Duodenal mucosa (tissue), 2 donors: Measurements from ENCODE around the gene ATAT1.

Source experiments
- H3K27ac ChIP-seq: one replicate; pipeline ENCODE4 v1.7.0; 2013; ENCODE audit warnings: low read depth, low read length
- H3K27me3 ChIP-seq, 2 donors: one replicate each; pipeline ENCODE4 v1.7.0; 2013; ENCODE audit warnings: low read length in 2 of 2, control low read depth in 1 of 2; ENCODE audit not compliant: insufficient read depth in 2 of 2, control insufficient read depth in 1 of 2
- H3K36me3 ChIP-seq, 2 donors: one replicate each; pipeline ENCODE4 v1.7.0; 2013; ENCODE audit warnings: low read length in 2 of 2, control low read depth in 1 of 2; ENCODE audit not compliant: insufficient read depth in 2 of 2, control insufficient read depth in 1 of 2
- H3K4me1 ChIP-seq, 2 donors: one replicate each; pipeline ENCODE4 v1.7.0; 2013; ENCODE audit warnings: low read length in 2 of 2, control low read depth in 1 of 2; ENCODE audit not compliant: insufficient read depth in 2 of 2, control insufficient read depth in 1 of 2
- H3K4me3 ChIP-seq, 2 donors: one replicate each; pipeline ENCODE4 v1.7.0; 2013; ENCODE audit warnings: low read length in 2 of 2, low read depth in 1 of 2
- H3K9ac ChIP-seq, 2 donors: one replicate each; pipeline ENCODE4 v1.7.0; 2013; ENCODE audit warnings: low read length in 2 of 2, low read depth in 1 of 2
- H3K9me3 ChIP-seq, 2 donors: one replicate each; pipeline ENCODE4 v1.7.0; 2013; ENCODE audit warnings: low read length in 2 of 2, control low read depth in 1 of 2; ENCODE audit not compliant: control insufficient read depth in 1 of 2

The ATAT1 gene

DNA sequence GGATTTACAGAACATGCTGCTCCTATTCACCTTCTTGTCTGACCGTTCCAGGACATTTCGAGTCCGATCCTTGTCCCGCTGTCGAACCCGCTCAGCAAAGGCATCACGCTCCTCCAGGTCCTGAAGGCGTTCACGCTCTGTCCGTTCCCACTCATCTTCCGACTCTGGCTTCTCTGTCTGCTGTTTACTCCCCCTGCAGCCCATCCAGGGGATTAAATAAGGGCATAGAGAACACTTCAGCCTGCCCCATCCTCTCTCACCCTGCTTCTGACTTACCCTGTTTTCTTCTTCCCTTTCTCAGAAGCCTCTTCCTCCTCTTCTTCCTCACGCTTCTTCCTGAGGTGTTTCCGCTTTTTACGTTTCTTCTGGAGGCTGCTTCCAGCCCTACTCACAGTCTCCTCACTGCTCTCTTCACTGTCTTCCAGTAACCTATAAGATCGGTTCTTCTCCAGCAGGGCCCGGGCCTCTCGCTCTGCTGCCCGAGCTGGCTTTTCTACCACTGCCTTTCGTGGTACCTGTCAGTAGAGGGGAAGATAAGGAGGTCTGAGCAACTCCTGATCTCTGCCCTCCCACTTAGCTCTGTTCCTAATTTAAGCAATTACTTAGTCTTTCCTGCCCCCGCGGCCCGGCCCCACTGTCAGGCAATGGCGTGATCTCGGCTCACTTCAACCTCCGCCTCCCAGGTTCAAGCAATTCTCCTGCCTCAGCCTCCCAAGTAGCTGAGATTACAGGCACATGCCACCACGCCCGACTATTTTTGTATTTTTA, 44.3 kb downstream of the ATAT1 start:
- Histone ChIP-seq H3K4me1 (peaks cover 11 to 16% of the 10 kb centered on the region in 2 donors), H3K27ac (no peak overlapping the region), H3K9ac (no peak overlapping the region), H3K4me3 (no peak overlapping the region), H3K36me3 (peaks cover 21 to 42% of the 10 kb centered on the region in 2 donors), H3K9me3 (no peaks in the 10 kb centered on the region), H3K27me3 (no peaks in the 10 kb centered on the region)

DNA sequence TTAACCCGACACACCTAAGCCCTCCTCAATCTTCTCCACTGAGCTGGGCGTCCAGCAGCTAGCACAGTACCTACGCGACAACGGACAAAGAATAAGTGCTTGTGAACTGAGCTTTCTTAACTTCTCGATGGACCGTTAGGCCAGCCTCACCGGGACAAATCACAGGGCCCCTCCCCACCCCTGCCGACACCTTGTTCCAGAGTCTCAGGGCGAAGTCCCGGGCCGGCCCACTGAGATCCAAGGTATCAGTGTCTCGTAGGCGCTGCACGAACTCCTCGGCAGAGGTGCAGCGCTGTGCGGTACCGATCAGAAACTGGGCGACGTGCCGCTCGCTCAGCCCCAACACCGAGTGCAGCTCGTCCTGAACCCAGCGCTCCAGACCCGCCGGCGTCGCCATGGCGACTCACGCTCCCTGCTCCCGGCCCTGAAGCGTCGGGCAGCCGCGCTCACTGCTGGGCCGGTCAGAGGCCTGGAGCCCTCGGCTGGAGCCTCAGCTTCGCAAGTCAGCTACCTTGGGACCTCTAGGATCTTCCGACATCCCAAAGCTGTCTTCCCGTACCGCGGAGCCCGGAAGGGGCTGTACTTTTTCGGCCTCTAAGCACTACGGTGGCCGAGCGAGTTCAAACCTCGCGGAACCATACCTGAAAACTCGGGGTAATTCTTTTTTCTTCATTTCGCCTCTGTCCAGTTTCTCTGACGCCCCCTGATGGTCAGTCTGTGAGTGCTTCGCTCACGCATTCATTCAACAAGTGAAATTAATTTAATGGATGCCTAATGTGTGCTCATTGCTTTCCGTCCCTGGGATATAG, 46.0 kb downstream of the ATAT1 start, which contains the start of gene DHX16:
Gene DHX16, minus strand, starts transcription at position 562 of the 809 bp plus-strand sequence. Its CDS starts 165 bp downstream, at position 397.
- H3K27ac ChIP-seq: peak within 1 kb of the TSS; percentile 75

DNA sequence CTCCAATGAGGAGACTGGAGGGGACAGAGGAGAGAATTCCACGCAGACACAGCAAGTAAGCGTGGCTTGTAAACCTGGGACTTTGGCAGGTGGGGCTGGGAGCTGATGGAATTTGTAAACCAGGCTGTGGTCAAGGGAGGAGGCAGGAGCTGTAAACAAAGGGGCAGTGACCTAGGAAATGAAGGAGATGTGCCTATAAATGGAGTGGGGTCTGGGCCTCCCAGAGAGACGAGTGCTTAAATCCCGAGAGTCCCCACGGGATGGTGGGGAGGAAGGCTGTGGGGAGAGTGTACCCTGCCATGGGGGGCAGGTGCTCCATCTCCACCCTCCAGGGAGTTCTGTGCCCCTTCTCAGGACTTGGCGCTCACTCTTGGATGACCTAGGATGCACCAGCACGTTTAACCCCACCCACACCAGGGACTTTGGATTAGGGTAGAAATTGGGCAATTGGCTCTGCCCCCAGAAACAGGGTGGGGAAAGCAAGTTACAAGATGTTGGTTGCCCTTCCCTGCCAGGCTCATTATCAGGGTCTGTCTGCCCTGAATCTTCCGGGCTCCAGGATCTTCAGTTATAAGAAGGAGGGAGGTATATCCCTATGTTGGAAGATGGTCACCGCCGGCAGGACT, 50.1 kb downstream of the ATAT1 start:
- Histone ChIP-seq H3K4me3 (no peak overlapping the region), H3K9ac (no peak overlapping the region), H3K27ac (no peak overlapping the region), H3K4me1 (peaks cover 21 to 33% of the 10 kb centered on the region in 2 donors), H3K27me3 (no peaks in the 10 kb centered on the region), H3K9me3 (no peaks in the 10 kb centered on the region), H3K36me3 (peaks cover 3 to 17% of the 10 kb centered on the region in 2 donors)

More for the DNA sequence above, 46.0 kb downstream of the ATAT1 start, which contains the start of gene DHX16:
- Histone ChIP-seq H3K27me3 (no peaks in the 10 kb centered on the region), H3K36me3 (peaks cover 12 to 41% of the 10 kb centered on the region in 2 donors), H3K4me3 (peak within 1 kb of the TSS; percentile 97 to 98), H3K9ac (peak within 1 kb of the TSS; percentile 90 to 94), H3K4me1 (peaks cover 11 to 22% of the 10 kb centered on the region in 2 donors), H3K9me3 (no peaks in the 10 kb centered on the region)

DNA sequence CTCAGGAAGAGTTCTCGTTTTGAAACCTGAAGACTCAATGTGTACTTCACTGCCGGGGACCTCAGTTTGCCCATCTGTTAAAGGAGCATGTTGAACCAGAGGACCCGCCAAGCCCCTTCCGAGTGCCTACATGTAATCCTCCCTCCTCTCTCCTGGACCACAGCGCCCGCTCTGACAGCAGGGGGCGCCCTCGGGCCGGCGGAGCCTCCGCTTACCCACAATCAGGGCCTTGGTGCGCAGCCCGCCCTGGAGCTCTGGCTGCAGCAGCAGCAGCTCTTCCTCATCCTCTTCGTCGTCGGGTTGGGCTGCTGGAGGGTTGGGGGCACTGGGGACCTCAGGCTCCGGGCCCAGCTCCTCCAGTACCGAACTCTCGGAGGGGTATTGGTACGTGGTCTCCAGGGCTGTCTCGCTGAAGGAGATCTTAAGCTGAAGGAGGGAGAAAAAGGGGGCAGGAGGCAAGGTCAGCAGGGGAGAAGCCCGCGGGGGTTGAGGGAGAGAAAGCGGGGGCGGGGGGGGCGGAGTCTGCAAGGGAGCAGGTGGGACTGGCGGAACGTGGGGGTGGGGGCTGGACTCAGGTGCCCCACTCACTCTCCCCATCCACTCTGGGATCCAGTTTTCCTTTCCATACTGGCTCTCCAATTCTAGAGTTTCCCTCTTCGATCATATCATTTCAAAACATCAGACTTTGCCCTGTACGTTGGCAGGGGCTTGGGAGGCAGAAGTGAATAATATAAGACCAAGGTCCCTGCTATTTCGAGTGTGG, 52.5 kb downstream of the ATAT1 start:
- H3K4me1 ChIP-seq: peaks cover 20 to 29% of the 10 kb centered on the region in 2 donors
- H3K27ac ChIP-seq: no peak overlapping the region
- peaks cover 3 to 17% of the 10 kb centered on the region in 2 donors for H3K36me3 ChIP-seq
- no peaks in the 10 kb centered on the region for H3K27me3 ChIP-seq
- peak overlapping the region; percentile 51 to 58 for H3K4me3 ChIP-seq
- peak overlapping the region; percentile 41 to 54 for H3K9ac ChIP-seq
- no peaks in the 10 kb centered on the region for H3K9me3 ChIP-seq

DNA sequence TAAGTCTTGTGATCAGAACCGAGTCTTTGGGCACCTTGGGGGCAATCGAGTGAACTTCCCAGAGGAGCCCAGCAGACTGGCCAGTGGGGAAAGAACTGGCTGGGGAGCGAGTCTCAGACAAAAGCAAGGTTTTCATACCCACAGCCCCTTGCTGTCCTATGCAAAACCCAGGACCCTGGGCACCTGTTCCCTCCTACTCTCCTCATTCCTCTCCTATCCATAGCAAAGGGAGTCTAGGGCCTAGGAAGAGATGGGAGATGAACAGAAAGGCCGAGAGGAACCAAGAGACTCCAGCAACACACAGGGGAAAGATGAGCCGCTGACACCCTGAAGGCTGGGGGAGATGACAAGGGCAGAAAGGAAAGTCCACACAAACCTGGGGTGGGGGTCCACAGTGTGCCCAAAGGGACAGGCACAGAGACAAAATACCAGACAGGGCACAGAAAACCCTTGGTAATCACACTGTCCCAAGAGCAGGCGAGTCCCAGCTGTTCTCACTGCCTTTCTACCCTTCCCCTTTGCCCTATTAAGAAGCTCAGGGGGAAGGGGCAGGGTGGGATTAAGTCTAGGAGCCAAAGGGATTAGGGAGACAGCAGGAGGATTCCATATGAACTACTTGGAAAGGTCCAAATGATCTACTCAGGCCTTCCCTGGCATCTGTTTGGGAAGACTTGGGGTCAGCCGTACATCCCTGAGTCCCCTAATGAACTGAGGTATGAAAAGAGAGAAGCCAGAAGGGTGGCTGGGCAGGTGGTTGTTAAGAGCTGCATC, 53.3 kb downstream of the ATAT1 start:
- Histone ChIP-seq H3K27me3 (no peaks in the 10 kb centered on the region), H3K27ac (no peak overlapping the region), H3K9ac (peak overlapping the region; percentile 41 to 54), H3K4me3 (peak overlapping the region; percentile 51 to 58), H3K4me1 (peaks cover 20 to 29% of the 10 kb centered on the region in 2 donors), H3K36me3 (peaks cover 3 to 17% of the 10 kb centered on the region in 2 donors), H3K9me3 (no peaks in the 10 kb centered on the region)

DNA sequence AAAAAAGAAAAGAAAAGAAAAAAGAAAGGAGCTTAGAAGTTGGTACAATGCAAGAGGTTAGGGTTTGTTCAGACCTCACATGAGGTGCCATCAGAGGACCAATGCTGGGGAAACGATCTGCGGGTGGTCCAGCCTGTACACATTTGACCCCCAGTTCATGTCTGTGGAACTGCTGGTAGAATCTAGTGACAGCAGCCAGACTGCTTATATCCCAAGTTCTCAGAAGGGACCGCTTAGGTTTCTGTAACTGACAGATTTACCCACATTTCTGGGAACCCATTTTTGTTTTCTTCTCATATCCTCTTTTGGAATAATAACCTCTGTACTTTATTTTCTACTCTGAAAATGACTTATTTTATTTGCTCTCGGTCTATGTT, 55.1 kb downstream of the ATAT1 start:
- Histone ChIP-seq H3K4me3 (peak overlapping the region; percentile 85 to 92), H3K36me3 (peaks cover 3 to 12% of the 10 kb centered on the region in 2 donors), H3K27me3 (no peaks in the 10 kb centered on the region), H3K4me1 (peaks cover 24 to 39% of the 10 kb centered on the region in 2 donors), H3K9ac (peak overlapping the region; percentile 32 to 72), H3K27ac (peak overlapping the region; percentile 85), H3K9me3 (no peaks in the 10 kb centered on the region)

DNA sequence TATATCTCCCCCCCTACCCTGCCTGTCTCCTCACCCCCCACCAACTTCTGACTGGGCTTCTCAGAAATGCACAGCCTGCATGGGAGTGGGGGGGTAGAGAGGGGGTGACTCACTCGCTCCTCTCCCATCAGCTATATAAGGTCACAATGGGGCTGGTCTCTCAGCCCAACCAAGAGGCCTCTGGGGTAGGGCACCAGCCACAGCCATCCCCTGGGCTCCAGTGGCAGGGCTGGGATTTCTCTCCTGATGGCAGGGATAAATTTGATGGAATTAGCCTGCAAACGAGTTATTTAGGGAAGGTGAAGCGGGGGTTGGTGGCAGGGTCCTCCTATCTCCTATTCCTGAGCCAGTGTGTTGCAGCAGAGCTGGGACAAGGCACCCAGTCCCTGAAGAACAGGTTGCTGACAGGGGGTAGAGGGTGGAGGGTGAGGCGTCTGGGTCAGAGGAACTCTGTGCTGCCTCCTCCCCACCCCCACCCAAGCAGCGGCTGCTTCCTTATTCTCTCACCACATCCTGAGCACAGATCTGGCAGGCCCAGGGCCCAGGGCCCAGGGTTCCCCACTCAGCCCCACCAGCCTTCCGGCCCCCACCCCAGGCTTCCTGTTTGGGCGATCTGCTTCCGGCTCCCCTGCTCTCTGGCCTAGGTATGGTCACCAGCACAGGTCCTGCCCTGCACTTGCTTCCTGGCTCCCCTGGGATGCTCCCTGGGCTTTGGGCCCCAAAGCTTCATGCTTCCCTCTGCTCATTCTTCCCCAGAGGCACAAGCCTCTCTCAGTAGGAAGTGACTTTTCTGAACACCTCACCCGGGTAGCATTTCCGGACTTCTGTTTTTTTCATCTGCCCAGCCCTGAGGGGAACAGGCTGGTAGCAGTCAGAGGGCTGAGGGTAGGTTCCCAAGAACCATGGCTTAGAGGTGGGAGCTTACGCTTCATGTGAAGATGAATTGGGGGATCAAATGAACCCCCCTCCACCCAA, 55.8 kb downstream of the ATAT1 start:
- H3K27me3 ChIP-seq: no peaks in the 10 kb centered on the region
- H3K36me3 ChIP-seq: peaks cover 3 to 6% of the 10 kb centered on the region in 2 donors
- H3K9me3 ChIP-seq: no peaks in the 10 kb centered on the region
- H3K4me3 ChIP-seq: peak overlapping the region; percentile 85 to 92
- H3K27ac ChIP-seq: peak overlapping the region; percentile 85
- H3K9ac ChIP-seq: peak overlapping the region; percentile 67 to 72
- peaks cover 24 to 34% of the 10 kb centered on the region in 2 donors for H3K4me1 ChIP-seq

DNA sequence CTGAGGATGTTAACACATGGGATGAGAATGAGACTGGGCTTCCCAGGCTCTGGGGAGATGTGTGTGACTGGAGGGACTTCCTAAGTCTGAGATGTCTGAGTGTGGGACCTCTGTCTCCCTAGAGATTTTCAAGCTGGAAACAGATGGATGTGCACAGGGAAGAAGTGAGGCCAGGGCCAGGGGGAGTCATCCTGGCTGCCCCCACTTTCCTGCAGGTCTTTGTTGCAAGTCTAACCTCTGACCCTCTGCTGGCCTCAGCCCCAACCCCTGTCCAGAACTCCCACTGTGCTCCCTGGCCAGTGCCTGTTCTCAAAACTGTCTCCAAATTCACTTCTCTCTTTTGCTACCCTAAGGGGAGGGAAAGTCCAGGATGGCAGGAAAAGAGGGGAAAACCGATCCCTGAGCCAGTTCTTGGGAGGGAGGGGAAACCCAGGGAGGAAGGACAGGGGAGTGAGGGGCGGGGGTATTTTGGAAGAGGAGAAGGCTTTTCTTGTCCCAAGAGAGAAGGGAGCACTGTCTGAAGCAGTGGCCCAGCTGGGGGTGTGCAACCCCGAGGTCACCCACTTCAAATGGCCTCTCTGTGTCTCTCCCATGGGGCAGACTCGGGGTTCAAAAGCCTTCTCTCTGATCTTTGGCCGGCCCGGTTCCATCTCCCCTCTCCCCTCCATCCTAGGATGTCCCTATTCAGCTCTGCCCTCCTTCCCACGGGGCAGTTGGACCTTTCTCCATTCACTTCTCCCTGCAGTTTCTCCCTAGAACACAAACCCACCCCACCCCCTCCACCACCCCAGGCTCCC, 56.7 kb downstream of the ATAT1 start:
- Histone ChIP-seq H3K4me1 (peaks cover 32 to 40% of the 10 kb centered on the region in 2 donors), H3K27ac (peak overlapping the region; percentile 85), H3K4me3 (peak overlapping the region; percentile 85 to 92), H3K9ac (peak overlapping the region; percentile 67 to 72), H3K27me3 (no peaks in the 10 kb centered on the region), H3K9me3 (no peaks in the 10 kb centered on the region), H3K36me3 (peaks cover 0 to 3% of the 10 kb centered on the region in 2 donors)
